Stimulated activated CD4-positive, alpha-beta T cell treated with anti-CD3 and anti-CD28 coated beads, Interleukin-4, amount 100 ng/mL, for 48 hours (primary cell): ENCODE data around the gene CNN3.

Source experiments
- DNase-seq, 2 donors: peaks; one replicate each; pipeline ENCODE4 v3.0.0-alpha.2; 2020; ENCODE audit warnings: low read depth in 2 of 2

The CNN3 gene

GRCh38 chr1:94922761-94923331 lies 4.1 kb downstream of the CNN3 start:
- DNase-seq: no peak

DNA sequence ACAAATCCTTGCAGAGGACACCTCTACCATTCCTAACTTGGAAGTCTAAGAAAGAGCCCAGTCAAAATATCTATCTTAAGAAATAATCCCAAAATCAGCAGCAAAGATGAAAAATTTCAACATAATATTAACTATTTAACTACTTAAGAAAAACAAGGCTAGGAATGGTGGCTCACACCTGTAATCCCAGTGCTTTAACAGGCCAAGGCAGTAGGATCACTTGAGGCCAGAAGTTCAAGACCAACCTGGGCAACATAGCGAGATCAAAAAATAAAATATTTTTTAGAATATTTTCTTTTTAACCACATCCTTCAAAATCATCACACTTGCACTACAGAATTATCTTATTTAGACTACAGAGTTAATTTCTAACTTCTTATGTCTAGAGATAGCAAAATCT lies 4.9 kb downstream of the CNN3 start:
- DNase-seq: no peak

- no peak for DNase-seq
Observed at GRCh38 chr1:94920061-94920460, 6.8 kb downstream of the CNN3 start.

DNA sequence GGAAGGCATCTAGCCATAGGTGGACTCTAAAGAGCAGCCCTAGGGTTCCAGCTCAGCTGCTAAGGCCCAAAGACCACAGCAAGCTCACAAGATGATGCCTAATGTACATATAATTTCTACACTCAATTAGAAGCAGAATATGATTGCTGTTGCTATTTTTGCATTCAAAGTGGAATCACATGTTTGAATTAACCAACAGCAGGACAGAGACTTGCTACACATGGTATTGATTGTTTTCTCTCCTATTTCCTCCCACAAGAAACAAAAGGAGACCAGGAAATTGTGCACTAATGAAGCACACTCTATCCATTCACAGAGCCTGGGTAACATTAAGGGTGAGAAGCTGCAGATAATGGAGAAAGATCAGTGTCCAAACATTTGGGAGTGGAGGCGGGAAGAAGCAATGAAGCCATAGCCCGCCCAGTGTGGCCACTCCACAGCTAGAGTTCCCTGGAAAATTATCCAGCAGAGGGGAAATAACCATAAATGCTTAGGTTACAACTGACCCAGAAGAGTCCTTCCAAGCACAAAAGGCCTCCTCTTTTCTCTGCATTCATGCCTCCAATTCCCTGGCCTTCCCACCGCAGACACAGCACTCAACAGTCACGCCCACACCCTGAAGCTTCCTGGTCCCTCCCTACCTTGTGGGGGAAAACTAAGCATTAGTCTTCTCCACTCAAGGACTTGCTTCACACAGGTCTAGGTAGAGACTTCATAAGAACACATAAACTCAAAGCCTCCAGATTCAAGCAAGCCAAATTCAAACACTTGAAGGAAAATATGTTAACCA lies 7.5 kb downstream of the CNN3 start:
- no peak for DNase-seq

DNA sequence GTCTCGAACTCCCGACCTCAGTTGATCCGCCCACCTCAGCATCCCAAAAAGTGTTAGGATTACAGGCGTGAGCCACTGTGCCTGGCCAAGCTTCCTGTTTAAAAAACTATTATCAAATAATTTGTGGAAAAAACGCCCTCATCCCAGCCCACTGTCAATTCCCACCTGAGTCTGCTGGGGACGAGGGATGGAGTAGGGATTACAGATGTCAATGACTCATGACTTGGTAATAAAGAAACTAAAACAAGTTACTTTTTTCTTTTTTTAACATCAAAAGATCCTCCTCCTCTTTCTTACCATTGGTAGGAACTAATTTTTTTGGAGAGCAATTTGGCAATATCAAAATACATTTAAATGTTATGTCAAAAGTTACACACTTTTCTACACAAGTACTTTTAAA lies 9.7 kb downstream of the CNN3 start:
- DNase-seq: no peak

- DNase-seq: no peak
Observed at GRCh38 chr1:94912263-94913184, 14.4 kb downstream of the CNN3 start.

GRCh38 chr1:94909486-94909885 lies 17.4 kb downstream of the CNN3 start:
- DNase-seq: no peak

GRCh38 chr1:94908965-94909364 lies 17.9 kb downstream of the CNN3 start:
- DNase-seq: no peak

DNA sequence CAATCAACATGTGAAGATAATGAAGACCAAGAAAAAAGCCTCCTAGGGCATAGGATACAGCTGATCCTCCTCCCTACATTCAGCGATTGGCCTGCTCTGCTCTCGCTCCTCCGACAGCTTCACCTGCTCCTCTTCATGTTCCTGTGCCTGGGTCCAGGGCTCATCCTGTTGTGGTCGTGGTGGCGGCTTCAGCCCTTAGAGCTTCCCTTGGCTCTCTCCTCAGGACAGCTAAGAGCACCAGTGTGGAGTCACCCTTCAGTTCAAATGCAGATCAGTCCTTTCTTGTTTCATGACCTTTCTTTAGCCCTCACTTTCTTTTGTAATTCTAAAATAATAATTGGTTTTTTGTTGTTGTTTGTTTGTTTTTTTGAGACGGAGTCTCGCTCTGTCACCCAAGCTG lies 18.7 kb downstream of the CNN3 start:
- DNase-seq: no peak

DNA sequence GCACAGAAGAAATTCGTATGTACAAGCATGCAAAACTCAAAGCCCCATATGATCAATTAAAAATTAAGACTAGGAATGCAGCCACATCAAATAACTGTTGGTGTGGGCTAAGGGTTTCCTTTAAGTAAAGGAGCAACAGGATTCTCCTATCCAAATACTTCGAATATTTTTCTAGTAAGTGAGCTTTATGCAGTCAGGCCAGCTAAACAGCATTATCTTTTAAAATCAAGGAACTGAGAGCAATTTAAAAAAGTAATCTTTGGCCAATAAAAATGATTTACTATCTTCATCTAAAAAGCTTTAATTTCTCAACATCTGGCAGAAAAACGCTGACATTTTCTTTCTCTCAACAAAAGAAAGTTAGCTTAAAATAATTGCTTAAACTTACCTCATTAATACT lies 19.8 kb downstream of the CNN3 start:
- no peak for DNase-seq

DNA sequence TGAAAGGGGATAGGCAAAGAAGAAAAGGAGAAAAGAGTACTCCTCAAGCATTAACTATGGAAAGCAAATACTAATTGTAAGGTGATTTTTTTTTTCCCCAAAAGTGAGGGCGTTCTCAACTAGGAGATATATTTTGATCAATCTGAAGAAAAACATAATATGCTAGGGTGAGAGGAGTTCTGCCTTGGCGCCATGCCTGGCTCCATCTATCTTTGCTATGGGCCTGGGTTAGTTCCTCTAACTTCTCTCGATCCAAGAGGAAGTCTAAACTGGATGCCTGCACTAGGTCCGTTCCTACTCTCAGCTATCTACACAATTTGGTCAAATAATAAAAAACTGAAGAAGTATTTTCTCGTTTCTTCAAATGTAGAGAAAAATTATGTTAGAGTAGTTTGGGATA lies 20.5 kb downstream of the CNN3 start:
- DNase-seq: no peak

DNA sequence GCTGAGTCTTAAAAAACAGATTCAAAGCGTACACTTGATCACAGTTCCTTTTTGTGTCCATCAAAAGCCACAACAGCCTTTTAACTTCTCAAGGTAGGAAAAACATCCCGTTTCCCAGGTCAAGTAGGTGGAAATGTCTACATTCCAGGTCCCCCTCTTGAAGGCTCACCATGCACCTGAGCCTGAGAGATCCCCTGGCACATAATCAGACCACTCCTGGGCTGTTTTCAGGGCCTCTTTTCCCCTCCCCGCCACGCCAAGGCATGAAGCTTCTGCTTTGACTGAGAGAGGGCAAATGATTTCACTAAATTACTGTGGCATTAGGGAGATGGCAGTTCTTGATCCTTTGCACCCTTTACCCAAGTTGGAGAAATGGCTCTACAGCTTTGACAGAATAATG lies 21.7 kb downstream of the CNN3 start:
- no peak for DNase-seq

GRCh38 chr1:94903280-94904009 lies 23.5 kb downstream of the CNN3 start:
- no peak for DNase-seq

GRCh38 chr1:94901841-94902240 lies 25.1 kb downstream of the CNN3 start:
- DNase-seq: no peak

- DNase-seq: no peak
Observed at GRCh38 chr1:94899756-94900155, 27.2 kb downstream of the CNN3 start.

- DNase-seq: no peak
Observed at GRCh38 chr1:94898491-94899385, 28.2 kb downstream of the CNN3 start.

DNA sequence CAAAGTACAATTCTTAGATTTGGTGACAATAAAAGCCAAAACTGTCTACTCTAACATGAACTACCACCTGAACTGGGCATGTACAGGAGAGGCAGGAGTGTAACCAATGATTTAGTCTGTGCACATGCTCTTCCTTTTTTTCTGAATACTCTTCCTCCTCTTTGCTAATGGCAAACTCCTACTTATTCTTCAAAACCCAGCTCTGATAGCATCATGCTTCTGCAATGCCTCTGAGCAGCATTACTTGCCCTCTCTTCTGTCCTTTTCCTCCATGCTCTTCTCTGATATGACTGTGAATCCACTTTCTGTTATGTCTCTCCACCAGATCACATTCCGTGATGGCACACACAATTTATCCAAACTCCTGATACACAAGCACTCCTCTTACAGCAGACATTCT lies 31.4 kb downstream of the CNN3 start:
- no peak for DNase-seq

GRCh38 chr1:94894630-94895029 lies 32.3 kb downstream of the CNN3 start:
- DNase-seq: no peak

DNA sequence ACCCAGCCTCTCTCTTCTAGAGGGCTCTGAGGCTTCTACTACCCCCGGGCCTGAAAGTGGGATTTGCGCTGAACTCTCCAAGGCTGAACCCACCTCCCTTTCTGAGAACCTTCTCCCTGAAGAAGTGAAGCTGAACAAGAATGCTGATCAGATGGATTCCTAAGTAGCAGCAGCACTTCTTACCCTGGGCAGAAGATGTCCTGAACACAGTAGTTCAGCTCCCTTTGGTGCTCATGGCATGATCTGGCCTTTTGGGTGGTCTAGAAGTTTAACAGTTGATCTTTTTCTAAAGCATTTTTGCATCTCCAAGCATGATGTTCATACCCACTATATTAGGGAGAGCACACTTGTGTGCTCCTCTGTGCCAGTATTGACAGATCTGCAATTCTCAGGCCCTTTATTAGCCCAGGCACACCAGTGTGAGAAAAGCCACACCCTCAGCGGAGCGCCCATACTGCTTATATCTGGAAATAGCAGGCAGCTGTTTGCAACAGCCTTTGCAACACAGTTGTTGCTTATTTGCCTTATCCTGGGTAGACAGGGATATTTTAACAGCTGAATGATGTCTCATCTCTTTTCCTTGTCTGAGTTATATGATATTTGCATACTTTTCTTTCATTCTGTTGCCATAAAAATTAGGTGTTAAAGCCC lies 34.2 kb downstream of the CNN3 start:
- DNase-seq: no peak

- DNase-seq: no peak
Observed at GRCh38 chr1:94888201-94888600, 38.7 kb downstream of the CNN3 start.
